ENCODE results near the gene BACE1. TPM values are rescaled to one million over a fixed set of nuclear protein-coding genes. Genes with fewer than 3 reads are reported as not detected.

The BACE1 gene
- total and polyA plus RNA-seq, 2 experiments from 2014 or later, result 2.4 to 7.2 TPM

GRCh38 chr11:117279711-117280376 lies 36.2 kb downstream of the BACE1 start:
- no peaks in the 10 kb centered on the region for H3K27me3 Mint-ChIP-seq (ENCODE audit: insufficient read depth, low read depth, poor library complexity)
- H3K27ac Mint-ChIP-seq, result no peak overlapping the region
- H3K36me3 Mint-ChIP-seq (ENCODE audit: low read depth), result peaks cover 32% of the 10 kb centered on the region
- Histone ChIP-seq H3K9me2 (ENCODE audit: insufficient read depth) (no peaks in the 10 kb centered on the region), H3K27me3 (ENCODE audit: insufficient read depth) (no peaks in the 10 kb centered on the region), H4K20me1 (replicated peaks; ENCODE audit: insufficient read depth) (0 out of 2 replicates have a peak, but pooled peaks cover 4% of the 10 kb centered on the region), H3K4me1 (ENCODE audit: insufficient read depth) (no peaks in the 10 kb centered on the region), H3K36me3 (ENCODE audit: insufficient read depth) (peaks cover 12% of the 10 kb centered on the region; the same call in 1 of the 2 replicates), H3K79me2 (replicated peaks; ENCODE audit: insufficient read depth) (no peaks in the 10 kb centered on the region), H3K4me2 (no peak overlapping the region), H2AFZ (no peak overlapping the region), H3F3A (replicated peaks; ENCODE audit: low read depth) (no peaks in the 10 kb centered on the region), H3K27ac (ENCODE audit: low read depth) (no peak overlapping the region), H3K4me3 (no peak overlapping the region)
- no peak for TF ChIP-seq EZH2phosphoT487 (IDR thresholded peaks at IDR 0.05; ENCODE audit: unreplicated experiment)
- no peak for TF ChIP-seq ZNF462 (CRISPR knock-in tag; IDR thresholded peaks at IDR 0.05)
- TF ChIP-seq NANOG (IDR thresholded peaks at IDR 0.05; ENCODE audit: borderline replicate concordance), result no peak
- TF ChIP-seq POLR2AphosphoS5 (IDR thresholded peaks at IDR 0.05; ENCODE audit: low read depth), result no peak
- no peaks in the 10 kb centered on the region for H3K9me3 Mint-ChIP-seq
- ATAC-seq, result no peak
- H3K4me1 Mint-ChIP-seq, result no peaks in the 10 kb centered on the region
- no peak for DNase-seq (ENCODE audit: low spot score)
- no peak overlapping the region for H3K4me3 Mint-ChIP-seq

- no peak overlapping the region for H3K4me3 Mint-ChIP-seq
- Histone ChIP-seq H3K9me2 (ENCODE audit: insufficient read depth) (no peaks in the 10 kb centered on the region), H3K79me2 (replicated peaks; ENCODE audit: insufficient read depth) (no peaks in the 10 kb centered on the region), H3K4me1 (ENCODE audit: insufficient read depth) (no peaks in the 10 kb centered on the region), H3K27ac (ENCODE audit: low read depth) (no peak overlapping the region), H3K36me3 (ENCODE audit: insufficient read depth) (0 out of 2 replicates have a peak, but pooled peaks cover 12% of the 10 kb centered on the region), H4K20me1 (replicated peaks; ENCODE audit: insufficient read depth) (0 out of 2 replicates have a peak, but pooled peaks cover 4% of the 10 kb centered on the region), H3K4me3 (no peak overlapping the region), H3K27me3 (ENCODE audit: insufficient read depth) (no peaks in the 10 kb centered on the region), H3F3A (replicated peaks; ENCODE audit: low read depth) (no peaks in the 10 kb centered on the region), H2AFZ (no peak overlapping the region), H3K4me2 (no peak overlapping the region)
- peaks cover 6% of the 10 kb centered on the region for H3K4me1 Mint-ChIP-seq
- DNase-seq (ENCODE audit: low spot score), result no peak
- H3K9me3 Mint-ChIP-seq, result no peaks in the 10 kb centered on the region
- H3K27ac Mint-ChIP-seq, result no peak overlapping the region
- no peaks in the 10 kb centered on the region for H3K27me3 Mint-ChIP-seq (ENCODE audit: insufficient read depth, low read depth, poor library complexity)
- H3K36me3 Mint-ChIP-seq (ENCODE audit: low read depth), result peaks cover 27% of the 10 kb centered on the region
- ATAC-seq, result no peak
- no peak for TF ChIP-seq EZH2phosphoT487 (IDR thresholded peaks at IDR 0.05; ENCODE audit: unreplicated experiment)
- TF ChIP-seq ZNF114 (CRISPR knock-in tag; IDR thresholded peaks at IDR 0.05), result no peak
- no peak for TF ChIP-seq ZNF462 (CRISPR knock-in tag; IDR thresholded peaks at IDR 0.05)
- TF ChIP-seq STAT1 (IDR thresholded peaks at IDR 0.05; ENCODE audit: unreplicated experiment), result no peak
Measured at GRCh38 chr11:117278347-117278746, 37.7 kb downstream of the BACE1 start.

Data from GM23338 (cell line).